Measurements from ENCODE around the gene PTPN1. TPM values are rescaled to one million over a fixed set of nuclear protein-coding genes. Genes with fewer than 3 reads are reported as not detected.

PTPN1 gene
- total and polyA plus RNA-seq, 10 of the 15 experiments (the other 5 are each of a cell fraction or from before 2014, with no cell fraction given), result 15.9 to 74.7 (median 43.9) TPM

DNA sequence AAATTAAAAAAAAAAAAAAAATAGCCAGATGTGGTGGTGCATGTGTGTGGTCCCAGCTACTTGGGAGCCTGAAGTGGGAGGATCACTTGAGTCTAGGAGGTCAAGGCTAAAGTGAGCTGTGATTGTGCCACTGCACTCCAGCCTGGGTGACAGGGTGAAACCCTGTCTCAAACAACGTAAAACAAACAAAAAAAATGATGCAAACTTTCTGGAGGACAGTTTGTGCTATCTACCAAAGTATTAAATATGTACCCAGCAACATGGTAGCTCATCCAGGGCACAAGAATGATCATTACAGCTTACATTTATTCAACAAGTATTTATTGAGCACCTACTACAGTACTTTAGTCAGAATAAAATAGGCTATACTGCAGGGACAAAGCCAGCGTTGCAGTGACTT lies 40.4 kb upstream of the PTPN1 start (continued):
- TF ChIP-seq, protein P1, sequence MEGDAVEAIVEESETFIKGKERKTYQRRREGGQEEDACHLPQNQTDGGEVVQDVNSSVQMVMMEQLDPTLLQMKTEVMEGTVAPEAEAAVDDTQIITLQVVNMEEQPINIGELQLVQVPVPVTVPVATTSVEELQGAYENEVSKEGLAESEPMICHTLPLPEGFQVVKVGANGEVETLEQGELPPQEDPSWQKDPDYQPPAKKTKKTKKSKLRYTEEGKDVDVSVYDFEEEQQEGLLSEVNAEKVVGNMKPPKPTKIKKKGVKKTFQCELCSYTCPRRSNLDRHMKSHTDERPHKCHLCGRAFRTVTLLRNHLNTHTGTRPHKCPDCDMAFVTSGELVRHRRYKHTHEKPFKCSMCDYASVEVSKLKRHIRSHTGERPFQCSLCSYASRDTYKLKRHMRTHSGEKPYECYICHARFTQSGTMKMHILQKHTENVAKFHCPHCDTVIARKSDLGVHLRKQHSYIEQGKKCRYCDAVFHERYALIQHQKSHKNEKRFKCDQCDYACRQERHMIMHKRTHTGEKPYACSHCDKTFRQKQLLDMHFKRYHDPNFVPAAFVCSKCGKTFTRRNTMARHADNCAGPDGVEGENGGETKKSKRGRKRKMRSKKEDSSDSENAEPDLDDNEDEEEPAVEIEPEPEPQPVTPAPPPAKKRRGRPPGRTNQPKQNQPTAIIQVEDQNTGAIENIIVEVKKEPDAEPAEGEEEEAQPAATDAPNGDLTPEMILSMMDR (IDR thresholded peaks at IDR 0.05 in 2 of 3, conservative IDR thresholded peaks at IDR 0.05 in 1 of 3; ENCODE audit: control insufficient read depth in 2 of 3, extremely low read depth in 1 of 3, insufficient read depth in 1 of 3, low read depth in 3 of 3, low read length in 3 of 3), result no peak
- TF ChIP-seq KLF5 (IDR thresholded peaks at IDR 0.05; ENCODE audit: partially characterized antibody) (no peak), ASH2L (IDR thresholded peaks at IDR 0.05; ENCODE audit: borderline replicate concordance, low read depth) (no peak)

DNA sequence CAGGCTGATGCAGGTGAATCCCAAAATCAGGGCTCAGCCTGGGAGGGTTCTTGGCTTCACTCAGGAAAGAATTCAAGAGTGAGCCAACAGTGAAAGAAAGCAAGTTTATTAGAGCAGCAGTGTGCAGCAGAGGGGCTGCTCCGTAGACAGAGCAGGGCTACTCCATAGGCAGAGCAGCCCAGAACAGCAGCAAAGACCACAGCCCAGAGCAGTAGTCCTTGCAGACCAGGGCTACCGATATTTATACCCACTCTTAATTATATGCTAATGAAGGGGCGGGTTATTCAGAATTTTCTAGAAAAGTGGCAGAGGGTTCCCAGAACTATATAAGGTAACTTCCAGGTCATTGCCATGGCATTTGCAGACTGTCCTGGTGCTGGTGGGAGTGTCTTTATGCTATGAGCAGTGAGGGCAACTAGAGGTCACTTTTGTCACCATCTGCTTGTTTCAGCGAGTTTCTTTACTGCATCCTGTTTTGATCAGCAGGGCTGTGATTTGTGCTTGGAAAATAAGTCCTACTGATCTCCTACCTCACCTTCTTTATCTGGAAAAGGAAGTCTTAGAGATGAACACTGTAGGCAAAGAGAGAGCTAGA lies 39.8 kb upstream of the PTPN1 start:
- in situ Hi-C loops (cut with MboI), result loop anchor here (5.0 kb wide), 1 partner anchor 107 kb away; no protein-coding TSS in a partner anchor
- ChIA-PET CTCF (interaction anchor here (0.7 to 10.2 kb wide), 8 partner anchors 61 to 288 kb away, joined by 3 to 157 read pairs (median 3); partner anchors contain the start of gene CEBPB), POLR2A (interaction anchor here (0.6 kb wide), 1 partner anchor 58 kb away, joined by 3 read pairs; no protein-coding TSS in a partner anchor), SMC1A (ENCODE audit: uncharacterized antibody, unreplicated experiment) (interaction anchor here (0.6 to 95.1 kb wide), 4 partner anchors 11 to 517 kb away, joined by 3 to 2799 read pairs (median 4); partner anchors contain the start of gene PTPN1), RAD21 (ENCODE audit: unreplicated experiment) (interaction anchor here (1.0 to 1.4 kb wide), 2 partner anchors 100 to 282 kb away, joined by 4 to 6 read pairs; no protein-coding TSS in a partner anchor)
- DNase-seq (ENCODE audit: low read depth, low spot score), result no peak
- Histone ChIP-seq H3K27ac (ENCODE audit: control insufficient read depth, insufficient read depth) (no peak overlapping the region), H3K4me2 (ENCODE audit: control insufficient read depth, insufficient read depth) (no peak overlapping the region), H3K9me3 (replicated peaks; ENCODE audit: control insufficient read depth, insufficient read depth, low read length) (no peaks in the 10 kb centered on the region), H3K4me1 (ENCODE audit: control insufficient read depth, insufficient read depth, low read length) (peaks cover 9% of the 10 kb centered on the region), H3K4me3 (no peak overlapping the region), H4K20me1 (ENCODE audit: control insufficient read depth, insufficient read depth) (no peaks in the 10 kb centered on the region), H3K9ac (ENCODE audit: control insufficient read depth, insufficient read depth, low read length) (no peak overlapping the region), H3K36me3 (ENCODE audit: control insufficient read depth in 2 of 2, insufficient read depth in 2 of 2, low read length in 1 of 2) (no peaks in the 10 kb centered on the region), H2AFZ (ENCODE audit: control insufficient read depth, low read depth, low read length) (no peak overlapping the region), H3K27me3 (replicated peaks in 1 of 2; ENCODE audit: control insufficient read depth in 2 of 2, insufficient read depth in 2 of 2, low read length in 1 of 2) (no peaks in the 10 kb centered on the region), H3K79me2 (ENCODE audit: control insufficient read depth, insufficient read depth, low read length) (no peaks in the 10 kb centered on the region)
- WGBS (ENCODE audit: insufficient coverage, insufficient replicate concordance, low lambda C conversion rate, missing lambda C conversion rate), result 70% methylated on average over 4 of the region's 4 CpGs
- peak; percentile 26; the same call in 1 of the 3 replicates for ATAC-seq
- no peak for TF ChIP-seq RFX5 (IDR thresholded peaks at IDR 0.05; ENCODE audit: low read depth, low read length)
- FAIRE-seq, result no peak
- intact Hi-C loops (cut with micrococcal nuclease; ENCODE audit: unreplicated experiment), result no loop called here
- BruUV-seq (replicated peaks), result no TSS peak

Measured in GM12878 (cell line).